SK-N-SH (cell line): ENCODE measurements around the gene PPDPF. TPM values are rescaled to one million over a fixed set of nuclear protein-coding genes. Genes with fewer than 3 reads are reported as not detected.

Experiments
- CTCF ChIA-PET: fragments of 300-600, 350-600 bp; formaldehyde crosslinking; extraction: SDS; loops from one replicate; lab custom pipeline; 2021; lab: Yijun Ruan, JAX
- POLR2A ChIA-PET: fragments of 350-600 bp; sonication (Branson Sonifier 250); formaldehyde crosslinking; extraction: SDS; loops from one replicate; lab custom pipeline; 2020; ENCODE audit warnings: antibody characterized with exemption, inconsistent platforms; lab: Yijun Ruan, JAX
- DNase-seq: peaks from one replicate; pipeline ENCODE4 v3.0.0; 2012
- H2AFZ ChIP-seq: fragments of 200-600 bp; sonication (generic); 2 replicates; pipeline ENCODE4 v1.8.1; 2016; ENCODE audit warnings: antibody characterized with exemption, mild to moderate bottlenecking, low read depth
- H3F3A ChIP-seq: fragments of 200-600 bp; sonication (generic); replicated peaks from 2 replicates; pipeline ENCODE3; 2016; ENCODE audit warnings: antibody characterized with exemption, mild to moderate bottlenecking; ENCODE audit not compliant: insufficient read depth
- H3K27ac ChIP-seq, 2 experiments: fragments of 200-500 bp in 1 of 2; fragments of 200-600 bp in 1 of 2; sonication (Bioruptor generic) in 1 of 2; sonication (generic), shearing (Covaris generic) in 1 of 2; 2 replicates each; pipeline versions ENCODE4 v1.5.1 to v1.6.1; 2014 to 2016; ENCODE audit warnings: low read depth in 2 of 2, inconsistent platforms in 1 of 2, low read length in 1 of 2, mild to moderate bottlenecking in 1 of 2, mixed read lengths in 1 of 2
- H3K27me3 ChIP-seq: fragments of 200-600 bp; sonication (generic), shearing (Covaris generic); 2 replicates; pipeline ENCODE4 v1.6.1; 2016; ENCODE audit warnings: mixed run types; ENCODE audit not compliant: insufficient read depth
- H3K36me3 ChIP-seq, 2 experiments: fragments of 200-500 bp in 1 of 2; fragments of 200-600 bp in 1 of 2; sonication (Bioruptor generic) in 1 of 2; sonication (generic) in 1 of 2; replicated peaks in 1 of 2; 2 replicates each; pipeline versions ENCODE3 to v1.5.1; 2014 to 2016; ENCODE audit warnings: low read length in 1 of 2, mild to moderate bottlenecking in 1 of 2; ENCODE audit not compliant: insufficient read depth in 2 of 2, control insufficient read depth in 1 of 2
- H3K4me1 ChIP-seq, 2 experiments: fragments of 200-500 bp in 1 of 2; fragments of 200-600 bp in 1 of 2; sonication (Bioruptor generic) in 1 of 2; sonication (generic), shearing (Covaris generic) in 1 of 2; 2 replicates each; pipeline versions ENCODE4 v1.5.1 to v1.6.1; 2014 to 2016; ENCODE audit warnings: low read depth in 1 of 2, low read length in 1 of 2, mixed run types in 1 of 2; ENCODE audit not compliant: insufficient read depth in 2 of 2, control insufficient read depth in 1 of 2
- H3K4me2 ChIP-seq: fragments of 200-600 bp; sonication (generic), shearing (Covaris generic); 2 replicates; pipeline ENCODE4 v1.6.1; 2017; ENCODE audit warnings: mixed run types
- H3K4me3 ChIP-seq, 2 experiments: fragments of 200-500 bp in 1 of 2; fragments of 200-600 bp in 1 of 2; sonication (Bioruptor generic) in 1 of 2; sonication (generic), shearing (Covaris generic) in 1 of 2; 2 replicates each; pipeline versions ENCODE4 v1.5.1 to v1.8.1; 2014 to 2016; ENCODE audit warnings: low read depth in 2 of 2, inconsistent platforms in 1 of 2, low read length in 1 of 2, mild to moderate bottlenecking in 1 of 2, mixed read lengths in 1 of 2, moderate library complexity in 1 of 2
- H3K79me2 ChIP-seq: fragments of 200-600 bp; sonication (generic); 2 replicates; pipeline ENCODE4 v1.8.1; 2017; ENCODE audit warnings: mild to moderate bottlenecking; ENCODE audit not compliant: insufficient read depth
- H3K9ac ChIP-seq: fragments of 200-600 bp; sonication (generic); 2 replicates; pipeline ENCODE4 v1.6.1; 2017; ENCODE audit warnings: mixed run types
- H3K9me2 ChIP-seq: fragments of 200-600 bp; sonication (generic); 2 replicates; pipeline ENCODE4 v1.6.1; 2017; ENCODE audit warnings: mixed run types
- H3K9me3 ChIP-seq: fragments of 200-600 bp; sonication (generic); 2 replicates; pipeline ENCODE4 v1.6.1; 2017; ENCODE audit warnings: mixed run types, mild to moderate bottlenecking, moderate library complexity
- H4K20me1 ChIP-seq: fragments of 200-600 bp; sonication (generic); 2 replicates; pipeline ENCODE4 v1.6.1; 2017; ENCODE audit warnings: mild to moderate bottlenecking, mixed run types; ENCODE audit not compliant: insufficient read depth
- ELF1 ChIP-seq: IDR thresholded peaks from 2 replicates; pipeline ENCODE4 v1.4.0; 2012
- FOSL2 ChIP-seq: IDR thresholded peaks from 2 replicates; pipeline ENCODE4 v1.4.0; 2012; ENCODE audit warnings: low read depth, mild to moderate bottlenecking, moderate library complexity, borderline replicate concordance
- GATA2 ChIP-seq: sonication (generic); formaldehyde crosslinking; IDR thresholded peaks from 2 replicates; pipeline ENCODE4 v1.5.0; 2020; ENCODE audit warnings: mild to moderate bottlenecking, missing genetic modification reagents
- MEF2A ChIP-seq: IDR thresholded peaks from 2 replicates; pipeline ENCODE4 v1.4.0; 2012; ENCODE audit warnings: low read depth, borderline replicate concordance
- MXI1 ChIP-seq: IDR thresholded peaks from 2 replicates; pipeline ENCODE4 v1.6.1; 2012; ENCODE audit warnings: mild to moderate bottlenecking, low read depth, low read length, improper control_type of control experiment
- NFIC ChIP-seq: IDR thresholded peaks from 2 replicates; pipeline ENCODE4 v1.4.0; 2012; ENCODE audit warnings: borderline replicate concordance
- RAD21 ChIP-seq: IDR thresholded peaks from 2 replicates; pipeline ENCODE4 v1.6.1; 2012; ENCODE audit warnings: mild to moderate bottlenecking, low read length
- RFX5 ChIP-seq: IDR thresholded peaks from 2 replicates; pipeline ENCODE4 v1.6.1; 2012; ENCODE audit warnings: mild to moderate bottlenecking, improper control_type of control experiment, low read length
- RXRA ChIP-seq: IDR thresholded peaks from 2 replicates; pipeline ENCODE4 v1.4.0; 2012; ENCODE audit warnings: low read depth, mild to moderate bottlenecking, borderline replicate concordance
- SIN3A ChIP-seq: IDR thresholded peaks from 2 replicates; pipeline ENCODE4 v1.6.1; 2012; ENCODE audit warnings: low read depth, mild to moderate bottlenecking, low read length, moderate library complexity, borderline replicate concordance
- TAF1 ChIP-seq: IDR thresholded peaks from 2 replicates; pipeline ENCODE4 v1.6.1; 2012; ENCODE audit warnings: low read depth, mild to moderate bottlenecking, low read length, moderate library complexity, borderline replicate concordance
- TCF12 ChIP-seq: IDR thresholded peaks from 2 replicates; pipeline ENCODE4 v1.4.0; 2012
- WGBS: methylation state at CpG from one replicate; pipeline ENCODE4 v1.1.6; 2017; ENCODE audit warnings: low lambda C conversion rate; 5-methylcytosine and 5-hydroxymethylcytosine counted together
- polyA plus RNA-seq, 3 experiments: library from polyadenylated mRNA; depleted of rRNA; stranded (reverse); fragments of >200 nt; gene quantifications; 2 replicates each; pipeline ENCODE4 v1.2.3, GENCODE V29; 2012
- TF ChIP-seq, protein P1 (sequence below): fragments of 150-350 bp; IDR thresholded peaks from 2 replicates; pipeline ENCODE4 v1.6.1; 2017; ENCODE audit warnings: antibody characterized with exemption, low read length, low read depth, borderline replicate concordance
- TF ChIP-seq, protein P2 (sequence below): IDR thresholded peaks from 2 replicates; pipeline ENCODE4 v1.4.0; 2012; ENCODE audit warnings: low read depth, borderline replicate concordance
- TF ChIP-seq, protein P3 (sequence below): fragments of 200-600 bp; sonication (generic); IDR thresholded peaks from 2 replicates; pipeline ENCODE4 v1.6.1; 2017; ENCODE audit warnings: antibody characterized with exemption, mild to moderate bottlenecking, moderate library complexity

The PPDPF gene
- polyA plus RNA-seq, 1 of the 3 experiments (the other 2 are of a cell fraction): 71.4 TPM

DNA sequence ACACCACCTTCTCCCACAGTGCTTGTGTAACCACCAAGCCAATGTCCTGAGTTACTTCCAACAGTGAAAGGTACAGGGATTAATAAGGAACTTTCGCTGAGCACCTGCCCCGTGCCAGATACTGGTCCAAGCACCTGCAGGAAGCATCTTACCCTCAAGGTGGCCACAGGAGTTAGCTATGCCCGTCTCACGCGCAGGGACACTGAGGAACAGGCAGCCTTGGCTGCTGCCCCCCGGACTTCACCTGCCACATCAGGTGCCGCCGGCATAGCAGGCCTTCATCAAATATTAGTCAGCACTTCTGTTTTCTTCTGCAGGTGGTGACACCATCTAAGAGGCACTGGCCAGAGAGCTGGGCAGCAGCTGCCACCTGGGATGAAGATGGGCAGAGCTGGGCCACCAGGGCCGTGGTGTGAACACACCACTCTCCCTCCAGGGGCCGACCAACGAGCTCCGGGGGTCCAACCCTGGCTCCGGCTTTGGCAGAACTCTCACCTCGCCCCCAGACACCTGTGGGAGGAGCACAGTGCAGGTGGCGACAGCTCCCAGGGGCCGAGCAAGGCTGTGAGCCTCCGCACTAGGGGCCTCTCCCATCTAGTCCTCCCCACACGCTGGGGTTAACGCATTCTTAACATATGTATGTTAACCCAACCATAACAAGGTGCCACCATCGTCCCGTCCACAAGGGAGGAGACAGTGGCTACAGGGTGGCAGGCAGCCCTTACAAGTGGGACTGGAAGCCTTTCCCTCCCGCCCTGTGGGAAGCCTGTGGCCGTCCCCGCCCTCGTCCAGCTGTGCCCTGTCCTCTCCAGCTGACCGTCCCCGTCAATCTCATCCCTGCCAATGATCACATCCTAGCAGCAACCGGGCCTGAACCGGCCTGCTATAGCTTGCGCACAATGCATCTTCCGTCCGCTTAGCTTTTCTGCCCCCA lies 2.9 kb upstream of the PPDPF start:
- Histone ChIP-seq H2AFZ (no peak overlapping the region), H3K27ac (no peak overlapping the region), H4K20me1 (peaks cover 15% of the 10 kb centered on the region), H3K9me2 (no peaks in the 10 kb centered on the region), H3K4me1 (peaks cover 4 to 25% of the 10 kb centered on the region in 2 experiments; a peak in 3 of 4 replicates), H3K9me3 (no peaks in the 10 kb centered on the region), H3K4me2 (no peak overlapping the region), H3K27me3 (no peaks in the 10 kb centered on the region), H3K79me2 (peaks cover 16% of the 10 kb centered on the region), H3F3A (no peaks in the 10 kb centered on the region), H3K9ac (no peak overlapping the region), H3K4me3 (no peak overlapping the region), H3K36me3 (peaks cover 7% of the 10 kb centered on the region in 2 experiments)
- DNase-seq: no peak
- no peak for TF ChIP-seq MXI1
- TF ChIP-seq, protein P1, sequence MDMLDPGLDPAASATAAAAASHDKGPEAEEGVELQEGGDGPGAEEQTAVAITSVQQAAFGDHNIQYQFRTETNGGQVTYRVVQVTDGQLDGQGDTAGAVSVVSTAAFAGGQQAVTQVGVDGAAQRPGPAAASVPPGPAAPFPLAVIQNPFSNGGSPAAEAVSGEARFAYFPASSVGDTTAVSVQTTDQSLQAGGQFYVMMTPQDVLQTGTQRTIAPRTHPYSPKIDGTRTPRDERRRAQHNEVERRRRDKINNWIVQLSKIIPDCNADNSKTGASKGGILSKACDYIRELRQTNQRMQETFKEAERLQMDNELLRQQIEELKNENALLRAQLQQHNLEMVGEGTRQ: no peak
- TF ChIP-seq TAF1: no peak
- TF ChIP-seq RFX5: no peak
- no peak for TF ChIP-seq SIN3A
- no peak for TF ChIP-seq RXRA
- TF ChIP-seq GATA2 (CRISPR knock-in tag): no peak
- no peak for TF ChIP-seq ELF1
- TF ChIP-seq, protein P2, sequence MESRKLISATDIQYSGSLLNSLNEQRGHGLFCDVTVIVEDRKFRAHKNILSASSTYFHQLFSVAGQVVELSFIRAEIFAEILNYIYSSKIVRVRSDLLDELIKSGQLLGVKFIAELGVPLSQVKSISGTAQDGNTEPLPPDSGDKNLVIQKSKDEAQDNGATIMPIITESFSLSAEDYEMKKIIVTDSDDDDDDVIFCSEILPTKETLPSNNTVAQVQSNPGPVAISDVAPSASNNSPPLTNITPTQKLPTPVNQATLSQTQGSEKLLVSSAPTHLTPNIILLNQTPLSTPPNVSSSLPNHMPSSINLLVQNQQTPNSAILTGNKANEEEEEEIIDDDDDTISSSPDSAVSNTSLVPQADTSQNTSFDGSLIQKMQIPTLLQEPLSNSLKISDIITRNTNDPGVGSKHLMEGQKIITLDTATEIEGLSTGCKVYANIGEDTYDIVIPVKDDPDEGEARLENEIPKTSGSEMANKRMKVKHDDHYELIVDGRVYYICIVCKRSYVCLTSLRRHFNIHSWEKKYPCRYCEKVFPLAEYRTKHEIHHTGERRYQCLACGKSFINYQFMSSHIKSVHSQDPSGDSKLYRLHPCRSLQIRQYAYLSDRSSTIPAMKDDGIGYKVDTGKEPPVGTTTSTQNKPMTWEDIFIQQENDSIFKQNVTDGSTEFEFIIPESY: no peak
- TF ChIP-seq MEF2A: no peak
- TF ChIP-seq, protein P3, sequence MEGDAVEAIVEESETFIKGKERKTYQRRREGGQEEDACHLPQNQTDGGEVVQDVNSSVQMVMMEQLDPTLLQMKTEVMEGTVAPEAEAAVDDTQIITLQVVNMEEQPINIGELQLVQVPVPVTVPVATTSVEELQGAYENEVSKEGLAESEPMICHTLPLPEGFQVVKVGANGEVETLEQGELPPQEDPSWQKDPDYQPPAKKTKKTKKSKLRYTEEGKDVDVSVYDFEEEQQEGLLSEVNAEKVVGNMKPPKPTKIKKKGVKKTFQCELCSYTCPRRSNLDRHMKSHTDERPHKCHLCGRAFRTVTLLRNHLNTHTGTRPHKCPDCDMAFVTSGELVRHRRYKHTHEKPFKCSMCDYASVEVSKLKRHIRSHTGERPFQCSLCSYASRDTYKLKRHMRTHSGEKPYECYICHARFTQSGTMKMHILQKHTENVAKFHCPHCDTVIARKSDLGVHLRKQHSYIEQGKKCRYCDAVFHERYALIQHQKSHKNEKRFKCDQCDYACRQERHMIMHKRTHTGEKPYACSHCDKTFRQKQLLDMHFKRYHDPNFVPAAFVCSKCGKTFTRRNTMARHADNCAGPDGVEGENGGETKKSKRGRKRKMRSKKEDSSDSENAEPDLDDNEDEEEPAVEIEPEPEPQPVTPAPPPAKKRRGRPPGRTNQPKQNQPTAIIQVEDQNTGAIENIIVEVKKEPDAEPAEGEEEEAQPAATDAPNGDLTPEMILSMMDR: no peak
- no peak for TF ChIP-seq NFIC
- TF ChIP-seq TCF12: no peak
- no peak for TF ChIP-seq FOSL2
- TF ChIP-seq RAD21: no peak
- ChIA-PET POLR2A (no interaction called here), CTCF (interaction anchor here (1.0 to 8.7 kb wide), 5 partner anchors 13 to 83 kb away, joined by 3 to 82 read pairs (median 3); partner anchors contain the start of gene PTK6)
- WGBS: 94% methylated on average over 20 of the region's 32 CpGs
